NB4 (cell line): ENCODE results near the gene PRR29.

Source experiments
- CTCF ChIP-seq: IDR thresholded peaks from one replicate; pipeline ENCODE4 v1.5.1; 2012; ENCODE audit warnings: low read depth, low read length
- MAX ChIP-seq: IDR thresholded peaks from 2 replicates; pipeline ENCODE4 v1.6.1; 2011; ENCODE audit warnings: low read depth, low read length
- MYC ChIP-seq: IDR thresholded peaks from 2 replicates; pipeline ENCODE4 v1.6.1; 2011; ENCODE audit warnings: low read depth, low read length
- POLR2A ChIP-seq: IDR thresholded peaks from 2 replicates; pipeline ENCODE4 v1.6.1; 2011; ENCODE audit warnings: mild to moderate bottlenecking; ENCODE audit not compliant: insufficient read length; ENCODE audit errors: extremely low read depth

DNA sequence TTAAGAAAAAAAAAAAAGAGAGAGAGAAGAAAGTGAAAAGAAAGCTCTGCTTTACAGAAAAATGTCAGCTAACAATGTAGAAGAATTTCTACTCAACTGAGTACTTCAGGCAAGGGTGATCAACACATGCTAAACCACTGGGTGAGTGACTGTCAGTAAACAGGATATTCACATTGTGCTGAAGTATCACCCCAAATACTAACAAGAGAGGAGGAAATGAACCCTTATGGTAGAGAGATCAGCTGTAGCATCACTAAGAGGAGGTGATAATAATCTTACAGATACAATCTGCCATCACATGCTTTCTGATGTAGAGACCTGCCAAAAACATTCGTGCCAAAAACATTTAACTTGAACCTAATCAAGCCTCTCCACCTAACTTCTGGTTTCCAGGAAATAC lies 53.0 kb downstream of the PRR29 start:
- TF ChIP-seq CTCF: no peak
- no peak for TF ChIP-seq POLR2A
- no peak for TF ChIP-seq MYC
- no peak for TF ChIP-seq MAX
